Left ventricle myocardium inferior (tissue), 1 donor: Measurements from ENCODE around the gene TMA7. TPM values are rescaled to one million over a fixed set of nuclear protein-coding genes. Genes with fewer than 3 reads are reported as not detected.

Source experiments
- DNase-seq: peaks from one replicate; pipeline ENCODE4 v3.0.0-alpha.2; 2020
- H3K27ac ChIP-seq: fragments of 200-600 bp; replicated peaks from 2 replicates; pipeline ENCODE4 v1.8.0; 2021
- H3K27me3 ChIP-seq: fragments of 200-600 bp; 2 replicates; pipeline ENCODE4 v1.8.0; 2021; ENCODE audit warnings: low read depth
- H3K36me3 ChIP-seq: fragments of 200-600 bp; 2 replicates; pipeline ENCODE4 v1.8.0; 2021
- H3K4me1 ChIP-seq: fragments of 200-600 bp; 2 replicates; pipeline ENCODE4 v1.8.0; 2021
- H3K4me3 ChIP-seq: fragments of 200-600 bp; 2 replicates; pipeline ENCODE4 v1.8.0; 2021; ENCODE audit warnings: mild to moderate bottlenecking, moderate library complexity
- H3K9me3 ChIP-seq: fragments of 200-600 bp; replicated peaks from 2 replicates; pipeline ENCODE4 v1.8.0; 2021
- CTCF ChIP-seq: fragments of 200-600 bp; IDR thresholded peaks from 2 replicates; pipeline ENCODE4 v1.8.0; 2021; ENCODE audit warnings: antibody characterized with exemption, mild to moderate bottlenecking, borderline replicate concordance
- intact Hi-C: fragments of 100-400 bp; cut with micrococcal nuclease; formaldehyde crosslinking; loops from one replicate; pipeline ENCODE4 v1.11.0; 2022
- total RNA-seq: library from RNA; stranded (reverse); fragmentation: NEBNext Ultra II Directional; extraction: Animal tissue kit (Norgen Biotek cat#: 25700); gene quantifications from one replicate; pipeline ENCODE4 v1.2.1, GENCODE V29; 2021
- donor health status: DM: no; HTN: yes; CAD: no; lungs with severe emphysema.

Gene TMA7
- total RNA-seq, 1 donor from 2014 or later = 258 TPM

GRCh38 chr3:48463703-48464102 is 23.6 kb downstream of the TMA7 start:
- intact Hi-C loops = loop anchor here (10.0 kb wide), 1 partner anchor 81 kb away; no protein-coding TSS in a partner anchor
- DNase-seq = no peak
- Histone ChIP-seq H3K4me3 (no peak overlapping the region), H3K9me3 (no peaks in the 10 kb centered on the region), H3K36me3 (peaks cover 45% of the 10 kb centered on the region), H3K27ac (peak overlapping the region; percentile 99), H3K4me1 (peaks cover 43% of the 10 kb centered on the region), H3K27me3 (no peaks in the 10 kb centered on the region)
- TF ChIP-seq CTCF = no peak

GRCh38 chr3:48464713-48465221 is 24.7 kb downstream of the TMA7 start:
- no peaks in the 10 kb centered on the region for H3K27me3 ChIP-seq
- H3K4me1 ChIP-seq = peaks cover 54% of the 10 kb centered on the region
- H3K36me3 ChIP-seq = peaks cover 44% of the 10 kb centered on the region
- H3K4me3 ChIP-seq = peak overlapping the region; percentile 72
- no peak for TF ChIP-seq CTCF
- no peaks in the 10 kb centered on the region for H3K9me3 ChIP-seq
- intact Hi-C loops = loop anchor here (10.0 kb wide), 1 partner anchor 80 kb away; no protein-coding TSS in a partner anchor
- DNase-seq = no peak
- H3K27ac ChIP-seq = peak overlapping the region; percentile 99

- H3K27ac ChIP-seq = peak overlapping the region; percentile 99
- H3K9me3 ChIP-seq = no peaks in the 10 kb centered on the region
- intact Hi-C loops = loop anchor here (10.0 kb wide), 1 partner anchor 80 kb away; no protein-coding TSS in a partner anchor
- no peaks in the 10 kb centered on the region for H3K27me3 ChIP-seq
- H3K36me3 ChIP-seq = peaks cover 40% of the 10 kb centered on the region
- peaks cover 58% of the 10 kb centered on the region for H3K4me1 ChIP-seq
- DNase-seq = no peak
- peak overlapping the region; percentile 72 for H3K4me3 ChIP-seq
- no peak for TF ChIP-seq CTCF
These were observed 25.1 kb downstream of the TMA7 start for GRCh38 chr3:48465237-48465530.

- peaks cover 34% of the 10 kb centered on the region for H3K36me3 ChIP-seq
- DNase-seq = peak; percentile 96
- H3K4me1 ChIP-seq = peaks cover 64% of the 10 kb centered on the region
- peak overlapping the region; percentile 99 for H3K27ac ChIP-seq
- peak overlapping the region; percentile 72 for H3K4me3 ChIP-seq
- intact Hi-C loops = loop anchor here (10.0 kb wide), 1 partner anchor 79 kb away; no protein-coding TSS in a partner anchor
- no peaks in the 10 kb centered on the region for H3K9me3 ChIP-seq
- TF ChIP-seq CTCF = peak; percentile 81
- H3K27me3 ChIP-seq = no peaks in the 10 kb centered on the region
These were observed 25.7 kb downstream of the TMA7 start for GRCh38 chr3:48465531-48466378.

- Histone ChIP-seq H3K36me3 (peaks cover 27% of the 10 kb centered on the region), H3K4me1 (peaks cover 72% of the 10 kb centered on the region), H3K4me3 (peak overlapping the region; percentile 72), H3K27me3 (no peaks in the 10 kb centered on the region), H3K27ac (peak overlapping the region; percentile 99), H3K9me3 (no peaks in the 10 kb centered on the region)
- TF ChIP-seq CTCF = no peak
- peak; percentile 35 for DNase-seq
- intact Hi-C loops = loop anchor here (10.0 kb wide), 1 partner anchor 78 kb away; no protein-coding TSS in a partner anchor
These were observed 26.5 kb downstream of the TMA7 start for GRCh38 chr3:48466386-48467109.
